Peyer's patch (tissue), 4 donors: ENCODE data around the gene ALX3.

Source experiments
- POLR2A ChIP-seq, 2 donors: fragments of 450-650 bp; IDR thresholded peaks; one replicate each; pipeline ENCODE4 v1.5.1; 2017; ENCODE audit warnings: antibody characterized with exemption in 2 of 2, mild to moderate bottlenecking in 2 of 2, moderate library complexity in 2 of 2
- TF ChIP-seq, protein P1 (sequence below), 6 experiments: fragments of 450-650 bp in 4 of 6; fragments of 200-600 bp in 2 of 6; sonication (generic) in 1 of 6; IDR thresholded peaks; one replicate each; pipeline ENCODE4 v1.5.1; 2017 to 2019; ENCODE audit warnings: antibody characterized with exemption in 6 of 6, mild to moderate bottlenecking in 3 of 6, moderate library complexity in 1 of 6

DNA sequence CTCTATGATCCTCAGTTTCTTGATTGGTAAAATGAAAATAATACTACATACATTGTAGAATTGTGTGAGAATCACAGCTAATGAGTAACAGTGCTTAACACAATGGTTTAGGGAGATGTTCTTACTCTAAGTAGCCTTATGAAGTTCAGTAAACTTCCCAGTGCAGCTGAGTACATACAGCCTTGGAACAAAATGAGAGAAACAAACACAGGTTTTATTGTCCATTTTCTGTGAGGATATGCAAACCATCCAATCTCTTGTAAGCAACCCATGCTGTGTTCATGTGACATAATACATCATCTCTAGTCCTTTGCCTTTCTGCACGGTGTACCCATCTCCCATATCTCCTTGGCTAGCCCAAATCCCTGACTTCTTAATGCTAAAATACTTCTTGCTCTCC lies 50.7 kb downstream of the ALX3 start:
- TF ChIP-seq, protein P1, sequence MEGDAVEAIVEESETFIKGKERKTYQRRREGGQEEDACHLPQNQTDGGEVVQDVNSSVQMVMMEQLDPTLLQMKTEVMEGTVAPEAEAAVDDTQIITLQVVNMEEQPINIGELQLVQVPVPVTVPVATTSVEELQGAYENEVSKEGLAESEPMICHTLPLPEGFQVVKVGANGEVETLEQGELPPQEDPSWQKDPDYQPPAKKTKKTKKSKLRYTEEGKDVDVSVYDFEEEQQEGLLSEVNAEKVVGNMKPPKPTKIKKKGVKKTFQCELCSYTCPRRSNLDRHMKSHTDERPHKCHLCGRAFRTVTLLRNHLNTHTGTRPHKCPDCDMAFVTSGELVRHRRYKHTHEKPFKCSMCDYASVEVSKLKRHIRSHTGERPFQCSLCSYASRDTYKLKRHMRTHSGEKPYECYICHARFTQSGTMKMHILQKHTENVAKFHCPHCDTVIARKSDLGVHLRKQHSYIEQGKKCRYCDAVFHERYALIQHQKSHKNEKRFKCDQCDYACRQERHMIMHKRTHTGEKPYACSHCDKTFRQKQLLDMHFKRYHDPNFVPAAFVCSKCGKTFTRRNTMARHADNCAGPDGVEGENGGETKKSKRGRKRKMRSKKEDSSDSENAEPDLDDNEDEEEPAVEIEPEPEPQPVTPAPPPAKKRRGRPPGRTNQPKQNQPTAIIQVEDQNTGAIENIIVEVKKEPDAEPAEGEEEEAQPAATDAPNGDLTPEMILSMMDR (IDR thresholded peaks at IDR 0.05), result no peak
- no peak for TF ChIP-seq POLR2A (IDR thresholded peaks at IDR 0.05)
